GM18505 (cell line): Measurements from ENCODE around the gene MED27.

ENCODE experiments used
- ATAC-seq: cut with Tn5 transposase; IDR thresholded peaks from one replicate; pipeline ENCODE4 v1.9.1; 2021; ENCODE audit not compliant: unreplicated experiment
- POLR2A ChIP-seq: IDR thresholded peaks from 4 replicates; pipeline ENCODE4 v1.6.1; 2011; ENCODE audit warnings: borderline replicate concordance; ENCODE audit not compliant: insufficient read depth, insufficient read length; ENCODE audit errors: extremely low read depth

The MED27 gene

GRCh38 chr9:132094314-132094791, 14.7 kb upstream of the MED27 start:
- no peak for TF ChIP-seq POLR2A
- ATAC-seq = no peak

GRCh38 chr9:132090771-132091170, 11.1 kb upstream of the MED27 start:
- TF ChIP-seq POLR2A = no peak
- ATAC-seq = no peak

GRCh38 chr9:132087438-132088030, 7.9 kb upstream of the MED27 start:
- no peak for TF ChIP-seq POLR2A
- ATAC-seq = no peak

- no peak for ATAC-seq
- TF ChIP-seq POLR2A = no peak
Observed at GRCh38 chr9:132082188-132082587, 2.5 kb upstream of the MED27 start.

DNA sequence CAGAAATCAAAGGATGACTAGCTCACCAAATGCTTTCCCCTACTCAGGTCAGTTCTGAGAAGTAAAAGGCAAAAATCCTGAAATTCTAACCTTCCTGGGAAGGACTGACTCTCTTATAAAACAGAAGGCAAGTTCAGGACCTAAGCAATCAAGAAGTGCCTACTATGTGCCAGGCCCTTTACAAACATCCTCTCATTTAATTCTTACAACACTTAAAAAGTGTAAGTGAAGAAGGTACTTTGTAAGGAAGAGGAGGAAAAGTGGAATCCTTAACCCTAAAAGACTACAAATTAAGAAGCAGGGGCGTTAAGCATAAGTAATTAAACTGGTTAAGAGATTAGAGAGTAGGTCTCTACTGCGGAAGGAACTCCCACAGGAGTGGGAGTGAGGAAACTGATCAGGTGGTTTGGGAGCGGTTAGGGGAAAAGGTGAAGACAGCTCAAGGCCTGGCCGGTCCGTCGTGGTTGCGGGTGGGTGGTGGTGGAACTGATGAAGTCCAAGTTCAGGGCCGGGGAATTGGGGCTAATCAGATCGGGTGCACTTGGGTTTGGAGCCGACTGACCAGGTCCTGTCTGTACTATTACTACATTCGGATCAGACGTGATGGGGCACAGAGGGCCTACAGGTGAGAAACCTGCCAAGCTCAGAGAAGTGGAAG, 839 bp downstream of the MED27 start:
- TF ChIP-seq POLR2A = no peak
- ATAC-seq = peak; percentile 11

DNA sequence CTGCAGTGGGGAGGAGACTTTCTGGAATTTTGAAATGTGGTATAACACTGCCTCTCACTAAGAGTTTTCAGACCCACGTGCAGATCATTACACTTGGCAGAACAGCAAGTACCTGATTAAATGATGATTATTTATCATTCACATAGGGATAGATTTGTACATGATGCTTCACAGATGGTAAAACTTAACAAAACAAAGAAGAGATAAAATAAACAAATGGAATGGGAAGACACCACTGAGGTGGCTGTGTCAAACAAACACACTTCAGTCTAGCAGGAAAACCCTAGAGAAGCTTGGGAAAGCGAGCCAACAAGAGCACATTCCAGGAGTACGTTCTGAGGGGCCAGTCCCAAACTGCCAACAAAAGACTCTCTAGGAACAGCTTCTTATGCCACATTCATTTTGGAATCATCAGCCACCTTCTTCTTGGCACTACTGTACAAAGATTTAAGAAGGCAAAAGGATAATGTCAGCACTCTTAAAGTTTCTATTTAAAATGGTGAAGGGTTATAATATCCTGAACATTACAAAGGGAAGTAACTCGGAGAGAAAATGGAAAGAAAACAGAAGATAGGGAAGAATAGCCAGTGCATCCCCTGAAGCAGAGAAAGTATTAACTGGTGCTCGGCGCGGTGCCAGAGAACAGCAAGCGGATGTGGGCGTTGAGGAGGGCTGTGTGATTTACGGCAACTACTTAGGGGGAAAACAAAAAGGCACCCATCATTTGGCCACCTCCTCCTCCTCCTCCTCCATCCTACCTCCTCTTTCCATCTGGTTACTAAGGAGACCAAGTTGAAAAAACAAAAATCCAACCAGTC, 1.6 kb downstream of the MED27 start:
- TF ChIP-seq POLR2A = no peak
- ATAC-seq = no peak

GRCh38 chr9:132075853-132076252, 3.8 kb downstream of the MED27 start:
- no peak for TF ChIP-seq POLR2A
- no peak for ATAC-seq

DNA sequence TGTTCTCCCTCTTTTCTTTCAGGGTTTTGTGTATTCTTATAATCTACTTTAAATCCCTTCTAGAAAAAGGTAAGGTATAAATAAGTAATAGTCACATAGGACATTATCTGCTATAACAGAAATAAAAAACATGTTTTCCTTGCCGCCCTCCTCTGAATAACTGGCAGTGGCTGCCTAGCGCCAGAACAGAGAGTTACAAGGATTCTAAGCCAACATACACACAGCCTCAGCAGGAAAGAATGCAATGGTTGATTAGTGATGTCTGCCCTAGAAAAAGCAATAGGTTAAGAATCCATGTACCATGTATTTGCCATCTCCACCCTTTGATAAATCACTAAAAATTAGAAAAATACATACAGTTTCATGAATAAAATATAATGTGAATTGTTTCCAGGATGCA, 4.9 kb downstream of the MED27 start:
- no peak for ATAC-seq
- TF ChIP-seq POLR2A = no peak

DNA sequence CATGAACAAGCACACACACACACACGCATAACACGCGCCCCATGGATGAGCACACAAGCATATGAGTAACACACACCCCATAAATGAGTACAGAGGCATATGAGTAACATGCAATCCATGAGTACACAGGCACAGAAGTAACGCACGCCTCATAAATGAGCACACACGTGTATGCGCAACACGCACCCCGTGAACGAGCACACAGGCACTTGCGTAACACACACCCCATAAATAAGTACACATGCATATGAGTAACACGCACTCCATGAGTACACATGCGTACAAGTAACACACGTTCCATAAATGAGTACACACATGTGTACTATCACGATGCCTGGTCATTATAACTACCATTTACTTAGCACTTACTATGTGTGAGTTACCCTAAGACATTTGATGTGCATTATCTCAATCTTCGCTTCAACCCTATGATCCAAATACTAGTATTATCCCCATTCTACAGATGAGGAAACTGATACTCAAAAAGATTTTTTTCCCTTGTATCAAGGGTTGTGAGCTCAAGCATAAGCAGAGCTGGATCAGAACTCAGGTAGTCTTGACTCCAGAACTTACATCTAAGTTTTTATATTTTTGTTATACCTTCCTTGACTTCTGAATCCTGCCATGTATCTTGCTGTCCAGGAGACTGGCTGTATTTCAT, 7.7 kb downstream of the MED27 start:
- no peak for TF ChIP-seq POLR2A
- no peak for ATAC-seq

GRCh38 chr9:132069046-132069898, 10.4 kb downstream of the MED27 start:
- ATAC-seq = no peak
- TF ChIP-seq POLR2A = no peak

- no peak for ATAC-seq
- no peak for TF ChIP-seq POLR2A
Observed at GRCh38 chr9:132068605-132069004, 11.1 kb downstream of the MED27 start.

GRCh38 chr9:132066511-132066910, 13.2 kb downstream of the MED27 start:
- TF ChIP-seq POLR2A = no peak

More at GRCh38 chr9:132066511-132066910, 13.2 kb downstream of the MED27 start:
- ATAC-seq = no peak
